ENCODE measurements around the gene ADCY10. TPM values are rescaled to one million over a fixed set of nuclear protein-coding genes. Genes with fewer than 3 reads are reported as not detected.

ADCY10 gene
- total RNA-seq, 6 experiments from 2014 or later: 0.12 to 0.22 (median 0.17) TPM; not detected in 2

DNA sequence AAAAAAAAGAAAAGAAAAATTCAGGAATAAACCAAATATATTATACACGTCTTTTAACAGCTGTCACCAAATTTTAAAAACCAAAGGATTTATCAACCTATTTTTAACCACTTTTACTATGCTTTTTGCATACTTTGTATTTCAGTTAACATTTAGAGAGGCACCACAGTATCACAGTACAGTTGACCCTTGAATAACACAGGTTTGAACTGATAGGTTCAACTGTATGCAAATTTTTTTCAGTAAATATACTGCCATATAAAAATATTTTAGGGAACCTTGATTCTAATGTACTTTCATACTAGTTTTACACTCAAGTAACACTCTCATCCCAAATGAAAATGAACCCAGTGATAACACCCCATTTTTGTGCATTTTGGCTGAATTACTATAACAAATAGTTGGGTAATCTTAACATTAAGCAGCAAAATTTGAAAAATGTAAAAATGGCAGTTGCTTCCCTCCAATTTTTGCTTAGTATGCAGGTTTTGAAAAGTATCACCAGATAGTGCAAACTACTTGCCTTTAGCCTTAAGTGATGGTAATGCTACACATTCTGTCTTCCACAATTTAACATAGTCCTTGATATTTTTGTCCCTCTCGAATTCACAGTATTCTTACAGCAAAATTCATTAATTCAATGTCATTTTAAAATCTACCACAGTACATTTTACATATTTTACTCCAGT lies 10.8 kb upstream of the ADCY10 start:
- no peak for TF ChIP-seq CTCF (IDR thresholded peaks at IDR 0.05)
- H3K4me1 Mint-ChIP-seq (ENCODE audit: low read depth): peaks cover 30% of the 10 kb centered on the region
- peaks cover 7% of the 10 kb centered on the region; the same call in 1 of the 2 replicates for H3K36me3 Mint-ChIP-seq (ENCODE audit: low read depth)

GRCh38 chr1:167924102-167924501 lies 10.2 kb upstream of the ADCY10 start:
- Mint-ChIP-seq H3K27ac (no peak overlapping the region), H3K4me3 (no peak overlapping the region), H3K4me1 (ENCODE audit: low read depth) (peaks cover 30% of the 10 kb centered on the region), H3K27me3 (ENCODE audit: insufficient read depth) (no peaks in the 10 kb centered on the region), H3K9me3 (no peaks in the 10 kb centered on the region), H3K36me3 (ENCODE audit: low read depth) (peaks cover 7% of the 10 kb centered on the region; the same call in 1 of the 2 replicates)
- DNase-seq: no peak
- no peak for TF ChIP-seq CTCF (IDR thresholded peaks at IDR 0.05)

More for the DNA sequence above, 10.8 kb upstream of the ADCY10 start:
- Mint-ChIP-seq H3K9me3 (no peaks in the 10 kb centered on the region), H3K27ac (no peak overlapping the region), H3K27me3 (ENCODE audit: insufficient read depth) (no peaks in the 10 kb centered on the region), H3K4me3 (no peak overlapping the region)
- no peak for DNase-seq

GRCh38 chr1:167923324-167924056 lies 9.6 kb upstream of the ADCY10 start:
- H3K4me3 Mint-ChIP-seq: no peak overlapping the region
- TF ChIP-seq CTCF (IDR thresholded peaks at IDR 0.05): no peak
- no peaks in the 10 kb centered on the region for H3K9me3 Mint-ChIP-seq
- peaks cover 7% of the 10 kb centered on the region; the same call in 1 of the 2 replicates for H3K36me3 Mint-ChIP-seq (ENCODE audit: low read depth)
- no peaks in the 10 kb centered on the region for H3K27me3 Mint-ChIP-seq (ENCODE audit: insufficient read depth)
- peaks cover 30% of the 10 kb centered on the region for H3K4me1 Mint-ChIP-seq (ENCODE audit: low read depth)
- peak overlapping the region; percentile 79; the same call in 1 of the 2 replicates for H3K27ac Mint-ChIP-seq
- DNase-seq: no peak

DNA sequence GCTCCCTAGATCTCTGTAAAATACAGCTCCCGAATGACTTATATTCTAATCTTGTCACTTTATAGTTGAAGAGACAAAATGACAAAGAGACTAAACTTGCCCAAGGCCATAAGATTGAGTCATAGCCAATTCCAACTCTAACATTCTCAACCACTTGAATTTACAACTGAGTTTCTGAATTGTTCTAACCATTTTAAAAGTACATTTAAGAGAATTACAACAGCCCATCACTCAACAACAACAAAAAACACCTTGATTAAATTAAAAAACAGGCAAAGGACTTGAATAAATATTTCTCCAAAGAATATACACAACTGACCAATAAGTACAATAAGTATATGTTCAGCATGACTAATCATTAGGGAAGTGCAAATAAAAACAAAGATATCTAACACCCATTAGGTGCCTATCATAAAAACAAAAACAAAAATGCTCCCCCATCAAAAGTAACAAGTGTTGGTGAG lies 8.7 kb upstream of the ADCY10 start:
- H3K4me3 Mint-ChIP-seq: peak overlapping the region; percentile 57
- H3K36me3 Mint-ChIP-seq (ENCODE audit: low read depth): peaks cover 7% of the 10 kb centered on the region; the same call in 1 of the 2 replicates
- H3K4me1 Mint-ChIP-seq (ENCODE audit: low read depth): peaks cover 30% of the 10 kb centered on the region

DNA sequence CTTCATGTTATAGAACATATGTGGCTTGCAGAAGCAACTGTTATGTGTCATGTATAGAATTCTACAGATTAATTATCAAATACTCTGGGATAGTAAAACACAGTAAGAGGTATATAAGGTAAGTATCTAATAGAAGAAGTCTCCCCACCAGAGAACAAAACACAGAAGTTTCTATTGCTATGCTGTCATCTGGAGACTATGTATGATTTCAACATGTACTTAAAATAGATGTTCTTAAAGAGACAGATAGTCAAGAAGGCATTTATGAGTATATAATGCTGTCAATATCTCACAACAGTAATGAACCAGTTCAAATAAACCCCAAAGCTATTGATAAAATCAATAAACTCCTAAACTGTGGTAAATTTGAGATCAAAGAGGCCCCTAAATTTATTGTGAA lies 8.1 kb upstream of the ADCY10 start:
- peaks cover 9% of the 10 kb centered on the region for H3K36me3 Mint-ChIP-seq (ENCODE audit: low read depth)
- DNase-seq: peak; percentile 21
- TF ChIP-seq CTCF (IDR thresholded peaks at IDR 0.05): no peak
- peak overlapping the region; percentile 54; the same call in 1 of the 2 replicates for H3K4me3 Mint-ChIP-seq
- H3K27ac Mint-ChIP-seq: peak overlapping the region; percentile 79
- H3K9me3 Mint-ChIP-seq: no peaks in the 10 kb centered on the region
- H3K27me3 Mint-ChIP-seq (ENCODE audit: insufficient read depth): no peaks in the 10 kb centered on the region
- peaks cover 30% of the 10 kb centered on the region for H3K4me1 Mint-ChIP-seq (ENCODE audit: low read depth)

More for the DNA sequence above, 8.7 kb upstream of the ADCY10 start:
- H3K27ac Mint-ChIP-seq: peak overlapping the region; percentile 79
- peak; percentile 42 for DNase-seq
- no peaks in the 10 kb centered on the region for H3K27me3 Mint-ChIP-seq (ENCODE audit: insufficient read depth)
- TF ChIP-seq CTCF (IDR thresholded peaks at IDR 0.05): no peak
- no peaks in the 10 kb centered on the region for H3K9me3 Mint-ChIP-seq
